ENCODE data around the gene LANCL3. TPM values are rescaled to one million over a fixed set of nuclear protein-coding genes. Genes with fewer than 3 reads are reported as not detected.
A peak's percentile ranks its signal among the peaks of the same experiment; 100 is the strongest.

Gene LANCL3
- total RNA-seq, 1 donor from 2014 or later = 0.05 TPM

- intact Hi-C loops (cut with DNase I) = no loop called here
- no peak for ATAC-seq (ENCODE audit: poor library complexity)
- DNase-seq = no peak
Measured at GRCh38 chrX:37717708-37718107, 146.2 kb downstream of the LANCL3 start.

- ATAC-seq (ENCODE audit: poor library complexity) = peak; percentile 34
- DNase-seq = no peak
- intact Hi-C loops (cut with DNase I) = no loop called here
Measured at GRCh38 chrX:37722595-37722994, 151.1 kb downstream of the LANCL3 start.

DNA sequence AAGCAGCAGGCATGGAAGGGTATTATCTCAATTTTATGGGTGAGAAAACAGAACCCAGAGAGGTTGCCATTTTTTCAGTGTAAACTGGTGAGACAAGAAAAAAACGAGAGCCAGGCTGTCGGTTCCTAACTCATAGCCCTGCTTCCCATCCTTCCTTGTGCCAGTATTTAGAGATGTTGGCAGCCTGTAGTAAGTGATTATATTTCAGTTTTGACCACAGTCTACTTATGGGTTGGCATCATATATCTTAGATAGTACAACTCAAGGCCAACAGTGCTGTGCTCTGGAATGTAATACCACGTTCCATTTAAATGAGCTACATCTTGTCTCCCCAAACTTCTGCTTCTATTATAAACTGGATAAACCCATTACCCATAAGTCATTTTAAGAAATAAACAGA, 154.9 kb downstream of the LANCL3 start:
- intact Hi-C loops (cut with DNase I) = no loop called here
- DNase-seq = no peak
- ATAC-seq (ENCODE audit: poor library complexity) = no peak

Other genes starting within 250 kb of the LANCL3 start
- 14.5 TPM for gene PRRG1, start 222.3 kb upstream of the LANCL3 start, total RNA-seq
- gene XK, start 114.1 kb downstream of the LANCL3 start, total RNA-seq = 9.0 TPM
- gene CYBB, start 208.4 kb downstream of the LANCL3 start, total RNA-seq = 28.8 TPM

All from Right ventricle myocardium superior (tissue), 1 donor.